Upper lobe of left lung (tissue), 6 donors: ENCODE measurements around the gene MARK2. TPM values are rescaled to one million over a fixed set of nuclear protein-coding genes. Genes with fewer than 3 reads are reported as not detected.

ENCODE experiments used
- ATAC-seq, 2 donors: fragments of 200-7000 bp; cut with Tn5 transposase; one replicate each; pipeline ENCODE4 v1.9.1; 2022; ENCODE audit warnings: mild to moderate bottlenecking in 2 of 2, moderate library complexity in 2 of 2; ENCODE audit not compliant: low FRiP score in 2 of 2
- DNase-seq, 2 donors: peaks; one replicate each; pipeline ENCODE4 v3.0.0-alpha.2; 2019 to 2020
- H3K27ac ChIP-seq, 4 donors: fragments of 200-600 bp; sonication (generic); one replicate each; pipeline ENCODE4 v1.5.1; 2016 to 2019
- H3K27me3 ChIP-seq, 4 donors: fragments of 200-600 bp; sonication (generic); one replicate each; pipeline ENCODE4 v1.5.1; 2017 to 2019
- H3K36me3 ChIP-seq, 4 donors: fragments of 200-600 bp; sonication (generic); one replicate each; pipeline ENCODE4 v1.5.1; 2016 to 2019
- H3K4me1 ChIP-seq, 4 donors: fragments of 200-600 bp; sonication (generic); one replicate each; pipeline ENCODE4 v1.5.1; 2018 to 2019
- H3K4me3 ChIP-seq, 4 donors: fragments of 200-600 bp; sonication (generic); one replicate each; pipeline ENCODE4 v1.5.1; 2017 to 2019; ENCODE audit warnings: mild to moderate bottlenecking in 2 of 4, moderate library complexity in 1 of 4
- H3K9me3 ChIP-seq, 4 donors: fragments of 200-600 bp; sonication (generic); one replicate each; pipeline ENCODE4 v1.5.1; 2018 to 2019
- EP300 ChIP-seq, 4 donors: sonication (generic); formaldehyde crosslinking; IDR thresholded peaks; one replicate each; pipeline ENCODE4 v1.5.1; 2017; ENCODE audit warnings: antibody characterized with exemption in 4 of 4, control low read depth in 2 of 4
- POLR2A ChIP-seq, 4 donors: fragments of 450-650 bp; IDR thresholded peaks; one replicate each; pipeline ENCODE4 v1.5.1; 2016 to 2017; ENCODE audit warnings: antibody characterized with exemption in 4 of 4, mild to moderate bottlenecking in 2 of 4
- POLR2AphosphoS5 ChIP-seq, 2 donors: sonication (generic); formaldehyde crosslinking; IDR thresholded peaks; one replicate each; pipeline ENCODE4 v1.5.1; 2017; ENCODE audit warnings: antibody characterized with exemption in 2 of 2
- WGBS, 2 donors: methylation state at CpG; one replicate each; pipeline ENCODE4 v1.1.5; 2017 to 2018; 5-methylcytosine and 5-hydroxymethylcytosine counted together
- total RNA-seq, 6 donors: library from RNA; depleted of rRNA in 4 of 6; stranded (reverse); fragments of >200 nt in 4 of 6; gene quantifications; one replicate each; pipeline versions ENCODE4 v1.1.0 to v1.2.1, GENCODE V29; 2016 to 2021
- TF ChIP-seq, protein P1 (sequence below), 6 experiments: fragments of 450-650 bp in 4 of 6; fragments of 200-600 bp in 2 of 6; sonication (generic) in 2 of 6; IDR thresholded peaks; one replicate each; pipeline ENCODE4 v1.5.1; 2016 to 2019; ENCODE audit warnings: antibody characterized with exemption in 6 of 6
- donor health status: DM: no; HTN: no; CAD: no; lungs with moderate emphysema.
- donor health status: DM: no; HTN: yes; CAD: no; lungs with severe emphysema.

Gene MARK2
- total RNA-seq, 6 donors from 2014 or later = 41.7 to 67.1 (median 50.7) TPM

DNA sequence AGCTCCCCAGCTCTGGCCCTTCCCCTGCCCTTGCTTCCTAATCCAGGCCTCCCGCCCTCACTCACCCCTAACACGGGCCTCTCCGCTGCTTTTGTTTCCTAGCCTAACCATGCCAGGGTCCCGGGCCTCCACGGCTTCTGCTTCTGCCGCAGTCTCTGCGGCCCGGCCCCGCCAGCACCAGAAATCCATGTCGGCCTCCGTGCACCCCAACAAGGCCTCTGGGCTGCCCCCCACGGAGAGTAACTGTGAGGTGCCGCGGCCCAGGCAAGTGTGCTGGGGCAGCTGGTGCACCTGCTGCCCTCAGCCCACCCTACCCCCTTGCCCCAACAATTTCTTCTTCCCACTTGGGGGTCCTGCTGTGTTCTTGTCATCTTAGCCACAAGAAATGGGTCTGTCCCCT is 65.0 kb downstream of the MARK2 start:
- TF ChIP-seq, protein P1, sequence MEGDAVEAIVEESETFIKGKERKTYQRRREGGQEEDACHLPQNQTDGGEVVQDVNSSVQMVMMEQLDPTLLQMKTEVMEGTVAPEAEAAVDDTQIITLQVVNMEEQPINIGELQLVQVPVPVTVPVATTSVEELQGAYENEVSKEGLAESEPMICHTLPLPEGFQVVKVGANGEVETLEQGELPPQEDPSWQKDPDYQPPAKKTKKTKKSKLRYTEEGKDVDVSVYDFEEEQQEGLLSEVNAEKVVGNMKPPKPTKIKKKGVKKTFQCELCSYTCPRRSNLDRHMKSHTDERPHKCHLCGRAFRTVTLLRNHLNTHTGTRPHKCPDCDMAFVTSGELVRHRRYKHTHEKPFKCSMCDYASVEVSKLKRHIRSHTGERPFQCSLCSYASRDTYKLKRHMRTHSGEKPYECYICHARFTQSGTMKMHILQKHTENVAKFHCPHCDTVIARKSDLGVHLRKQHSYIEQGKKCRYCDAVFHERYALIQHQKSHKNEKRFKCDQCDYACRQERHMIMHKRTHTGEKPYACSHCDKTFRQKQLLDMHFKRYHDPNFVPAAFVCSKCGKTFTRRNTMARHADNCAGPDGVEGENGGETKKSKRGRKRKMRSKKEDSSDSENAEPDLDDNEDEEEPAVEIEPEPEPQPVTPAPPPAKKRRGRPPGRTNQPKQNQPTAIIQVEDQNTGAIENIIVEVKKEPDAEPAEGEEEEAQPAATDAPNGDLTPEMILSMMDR (IDR thresholded peaks at IDR 0.05) = no peak
- no peak for TF ChIP-seq POLR2AphosphoS5 (IDR thresholded peaks at IDR 0.05)
- TF ChIP-seq EP300 (IDR thresholded peaks at IDR 0.05) = no peak
- TF ChIP-seq POLR2A (IDR thresholded peaks at IDR 0.05) = no peak
- WGBS, 2 donors = 96 to 99% methylated on average over 10 to 12 of the region's 14 CpGs
- Histone ChIP-seq H3K36me3 (peaks cover 55 to 99% (median 93%) of the 10 kb centered on the region in 4 donors), H3K27me3 (no peaks in the 10 kb centered on the region), H3K4me3 (no peak overlapping the region), H3K27ac (no peak overlapping the region), H3K9me3 (no peaks in the 10 kb centered on the region), H3K4me1 (peaks cover 0 to 7% (median 2%) of the 10 kb centered on the region in 4 donors)
- DNase-seq = no peak
- ATAC-seq = no peak

DNA sequence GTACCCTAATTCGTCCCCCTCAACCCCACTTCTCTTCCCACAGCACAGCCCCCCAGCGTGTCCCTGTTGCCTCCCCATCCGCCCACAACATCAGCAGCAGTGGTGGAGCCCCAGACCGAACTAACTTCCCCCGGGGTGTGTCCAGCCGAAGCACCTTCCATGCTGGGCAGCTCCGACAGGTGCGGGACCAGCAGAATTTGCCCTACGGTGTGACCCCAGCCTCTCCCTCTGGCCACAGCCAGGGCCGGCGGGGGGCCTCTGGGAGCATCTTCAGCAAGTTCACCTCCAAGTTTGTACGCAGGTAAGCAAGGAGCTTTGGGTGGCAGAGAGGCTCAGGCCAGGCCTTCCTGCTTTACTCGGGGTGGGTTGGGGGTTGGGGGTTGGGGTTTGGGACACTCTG is 65.8 kb downstream of the MARK2 start:
- H3K27ac ChIP-seq = no peak overlapping the region
- no peak overlapping the region for H3K4me3 ChIP-seq
- ATAC-seq = no peak

DNA sequence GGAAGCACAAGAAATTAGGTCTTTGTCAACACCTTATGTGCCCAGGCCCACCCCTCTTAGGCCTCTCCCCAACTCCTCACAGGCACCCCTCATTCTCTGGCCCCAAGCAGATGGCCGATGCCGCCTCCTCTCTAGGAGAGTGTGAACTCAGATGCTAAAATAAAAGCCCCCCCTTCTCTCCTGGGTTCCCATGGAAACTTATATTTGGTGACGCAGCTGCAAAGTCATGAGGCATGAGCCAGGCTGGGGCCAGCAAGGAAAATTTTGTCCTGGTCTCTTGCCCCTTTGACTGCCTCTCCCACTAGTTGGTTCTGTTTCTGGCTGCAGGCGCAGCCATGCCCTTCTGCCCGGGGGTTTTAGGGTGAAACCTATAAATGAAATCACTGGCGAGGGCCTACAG is 66.3 kb downstream of the MARK2 start:
- no peak for TF ChIP-seq POLR2AphosphoS5 (IDR thresholded peaks at IDR 0.05)
- TF ChIP-seq, protein P1 (IDR thresholded peaks at IDR 0.05) = no peak
- no peak for TF ChIP-seq EP300 (IDR thresholded peaks at IDR 0.05)
- no peak for TF ChIP-seq POLR2A (IDR thresholded peaks at IDR 0.05)
- H3K36me3 ChIP-seq = peaks cover 54 to 99% (median 93%) of the 10 kb centered on the region in 4 donors

More for the DNA sequence above, 65.8 kb downstream of the MARK2 start:
- TF ChIP-seq POLR2AphosphoS5 (IDR thresholded peaks at IDR 0.05) (no peak), EP300 (IDR thresholded peaks at IDR 0.05) (no peak), POLR2A (IDR thresholded peaks at IDR 0.05) (no peak)
- TF ChIP-seq, protein P1 (IDR thresholded peaks at IDR 0.05) = no peak
- H3K36me3 ChIP-seq = peaks cover 55 to 99% (median 93%) of the 10 kb centered on the region in 4 donors
- DNase-seq = no peak
- H3K4me1 ChIP-seq = peaks cover 0 to 7% (median 3%) of the 10 kb centered on the region in 4 donors
- WGBS, 2 donors = 96 to 97% methylated on average over 10 to 12 of the region's 13 CpGs
- H3K27me3 ChIP-seq = no peaks in the 10 kb centered on the region
- H3K9me3 ChIP-seq = no peaks in the 10 kb centered on the region

DNA sequence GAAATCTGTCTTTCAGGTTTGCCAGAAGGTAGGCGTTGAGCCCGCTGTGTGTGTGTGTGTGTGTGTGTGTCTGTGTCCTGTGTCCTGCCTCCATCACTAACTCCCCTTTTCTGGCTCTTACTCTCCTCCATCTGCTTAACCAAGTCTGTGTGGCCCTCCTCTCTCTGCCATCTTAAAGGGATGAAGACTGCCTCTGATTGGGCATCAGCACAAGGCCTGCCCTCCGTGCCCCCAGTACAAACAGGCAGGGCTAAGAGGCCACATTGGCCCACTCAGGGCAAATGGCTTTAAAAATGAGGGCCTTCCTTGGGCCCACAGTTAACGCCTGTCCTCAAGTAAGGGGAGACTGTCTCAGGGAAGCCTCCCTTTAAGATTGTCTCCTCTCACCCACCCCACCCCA is 67.2 kb downstream of the MARK2 start:
- WGBS, 2 donors = 87 to 93% methylated on average over 4 of the region's 4 CpGs
- TF ChIP-seq EP300 (IDR thresholded peaks at IDR 0.05) = no peak
- TF ChIP-seq, protein P1 (IDR thresholded peaks at IDR 0.05) = no peak
- TF ChIP-seq POLR2A (IDR thresholded peaks at IDR 0.05) = no peak
- TF ChIP-seq POLR2AphosphoS5 (IDR thresholded peaks at IDR 0.05) = no peak
- Histone ChIP-seq H3K27me3 (no peaks in the 10 kb centered on the region), H3K4me1 (peaks cover 0 to 7% (median 3%) of the 10 kb centered on the region in 4 donors), H3K27ac (no peak overlapping the region), H3K36me3 (peaks cover 46 to 99% (median 86%) of the 10 kb centered on the region in 4 donors), H3K4me3 (no peak overlapping the region), H3K9me3 (no peaks in the 10 kb centered on the region)
- ATAC-seq (no peak), DNase-seq (no peak)

More for the DNA sequence above, 66.3 kb downstream of the MARK2 start:
- DNase-seq (no peak), ATAC-seq (no peak)
- 71 to 92% methylated on average over 6 of the region's 6 CpGs for WGBS, 2 donors
- Histone ChIP-seq H3K27me3 (no peaks in the 10 kb centered on the region), H3K9me3 (no peaks in the 10 kb centered on the region), H3K27ac (no peak overlapping the region), H3K4me3 (no peak overlapping the region), H3K4me1 (peaks cover 0 to 7% (median 3%) of the 10 kb centered on the region in 4 donors)

DNA sequence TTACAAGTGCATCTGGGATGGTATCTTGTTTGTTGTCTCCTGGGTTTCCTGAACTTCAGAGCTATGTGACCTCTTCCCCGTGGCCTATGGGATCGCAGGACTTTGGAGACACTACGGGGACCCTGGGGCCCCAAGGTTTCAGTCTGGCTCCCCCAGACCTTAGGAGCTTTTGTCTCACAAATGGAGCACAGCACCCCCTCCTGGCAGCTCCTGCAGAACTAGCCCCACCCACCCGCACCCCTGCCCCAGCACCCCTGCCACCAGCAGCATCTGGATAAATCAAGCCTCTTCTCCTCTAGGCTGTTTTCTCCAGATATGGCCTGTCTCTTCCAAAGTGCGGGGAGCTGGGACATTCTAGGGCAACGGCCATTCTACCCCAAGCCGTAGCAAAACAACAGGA is 67.7 kb downstream of the MARK2 start:
- no peak for TF ChIP-seq POLR2AphosphoS5 (IDR thresholded peaks at IDR 0.05)
- TF ChIP-seq, protein P1 (IDR thresholded peaks at IDR 0.05) = peak in 1 of 6 experiments; percentile 18
- Histone ChIP-seq H3K4me3 (no peak overlapping the region), H3K9me3 (no peaks in the 10 kb centered on the region), H3K36me3 (peaks cover 46 to 95% (median 83%) of the 10 kb centered on the region in 4 donors), H3K27ac (no peak overlapping the region), H3K4me1 (peaks cover 0 to 7% (median 3%) of the 10 kb centered on the region in 4 donors), H3K27me3 (no peaks in the 10 kb centered on the region)
- WGBS, 2 donors = 80 to 96% methylated on average over 5 to 7 of the region's 7 CpGs
- no peak for DNase-seq
- ATAC-seq = no peak
